H1 (cell line): Measurements from ENCODE around the gene FAM3B. TPM values are rescaled to one million over a fixed set of nuclear protein-coding genes. Genes with fewer than 3 reads are reported as not detected.

Experiments
- CTCF ChIA-PET: fragments of 300-600 bp; sonication (Branson Sonifier 250); formaldehyde crosslinking; loops from one replicate; lab custom pipeline; 2021; ENCODE audit not compliant: partially characterized antibody; lab: Charles Lee
- POLR2A ChIA-PET: fragments of 300-600 bp; sonication (Branson Sonifier 250); formaldehyde crosslinking; loops from one replicate; lab custom pipeline; 2021; ENCODE audit warnings: inconsistent platforms; ENCODE audit not compliant: partially characterized antibody; lab: Charles Lee
- DNase-seq, 2 experiments: peaks; one replicate each; pipeline versions ENCODE4 v3.0.0 to v3.0.0-alpha.2; 2010 to 2022; ENCODE audit warnings: low spot score in 2 of 2, low read depth in 1 of 2, mixed read lengths in 1 of 2
- FAIRE-seq: peaks from 2 replicates; lab custom pipeline; 2011; peaks lifted over from hg19 to GRCh38; lab: Jason Lieb, UNC
- H2AFZ ChIP-seq: 2 replicates; pipeline ENCODE4 v1.8.1; 2012; ENCODE audit warnings: low read length, inconsistent platforms
- H2AK5ac ChIP-seq: 2 replicates; pipeline ENCODE4 v1.6.1; 2013; ENCODE audit warnings: low read depth, low read length
- H2BK120ac ChIP-seq: replicated peaks from 2 replicates; pipeline ENCODE3; 2013; ENCODE audit warnings: low read depth, low read length, inconsistent platforms
- H2BK12ac ChIP-seq: 2 replicates; pipeline ENCODE4 v1.6.1; 2013; ENCODE audit warnings: low read depth, low read length
- H2BK15ac ChIP-seq: 2 replicates; pipeline ENCODE4 v1.6.1; 2013; ENCODE audit warnings: low read length
- H2BK20ac ChIP-seq: 2 replicates; pipeline ENCODE4 v1.6.1; 2013; ENCODE audit warnings: low read length
- H2BK5ac ChIP-seq: 2 replicates; pipeline ENCODE4 v1.6.1; 2013; ENCODE audit warnings: low read depth, low read length
- H3K14ac ChIP-seq: 2 replicates; pipeline ENCODE4 v1.6.1; 2013; ENCODE audit warnings: inconsistent platforms; ENCODE audit not compliant: insufficient read length
- H3K18ac ChIP-seq: 2 replicates; pipeline ENCODE4 v1.6.1; 2013; ENCODE audit warnings: low read length; ENCODE audit errors: extremely low read depth
- H3K23ac ChIP-seq: 2 replicates; pipeline ENCODE4 v1.6.1; 2013; ENCODE audit warnings: inconsistent platforms; ENCODE audit not compliant: insufficient read length
- H3K23me2 ChIP-seq: 2 replicates; pipeline ENCODE4 v1.6.1; 2013; ENCODE audit warnings: low read depth, low read length
- H3K27ac ChIP-seq: 2 replicates; pipeline ENCODE4 v1.6.1; 2011; ENCODE audit warnings: low read depth, low read length, inconsistent platforms
- H3K27me3 ChIP-seq, 4 experiments: replicated peaks in 1 of 4; 1 replicate in 1 of 4; 2 replicates in 3 of 4; pipeline versions ENCODE4 v1.6.1 to v1.8.1; 2011 to 2013; ENCODE audit warnings: low read length in 3 of 4, mild to moderate bottlenecking in 3 of 4, inconsistent platforms in 2 of 4, mixed read lengths in 2 of 4, moderate library complexity in 1 of 4; ENCODE audit not compliant: control insufficient read depth in 3 of 4, insufficient read depth in 3 of 4; ENCODE audit errors: extremely low read depth in 1 of 4
- H3K36me3 ChIP-seq, 4 experiments: 2 replicates each; pipeline versions ENCODE4 v1.6.1 to v1.8.1; 2011 to 2013; ENCODE audit warnings: mild to moderate bottlenecking in 4 of 4, low read length in 3 of 4, moderate library complexity in 2 of 4, control low read depth in 1 of 4, inconsistent platforms in 1 of 4; ENCODE audit not compliant: insufficient read depth in 4 of 4, control insufficient read depth in 2 of 4
- H3K4ac ChIP-seq: replicated peaks from 2 replicates; pipeline ENCODE3; 2013; ENCODE audit warnings: low read length, low read depth, mixed read lengths, inconsistent platforms; ENCODE audit not compliant: insufficient read length
- H3K4me1 ChIP-seq, 4 experiments: replicated peaks in 1 of 4; 1 replicate in 1 of 4; 2 replicates in 3 of 4; pipeline versions ENCODE4 v1.6.1 to v1.8.1; 2011 to 2013; ENCODE audit warnings: low read length in 3 of 4, inconsistent platforms in 2 of 4, mixed read lengths in 1 of 4; ENCODE audit not compliant: insufficient read depth in 4 of 4, control insufficient read depth in 3 of 4
- H3K4me2 ChIP-seq, 2 experiments: 2 replicates each; pipeline versions ENCODE4 v1.6.1 to v1.8.1; 2011 to 2013; ENCODE audit warnings: low read depth in 2 of 2, low read length in 2 of 2, control low read depth in 1 of 2, inconsistent platforms in 1 of 2, mild to moderate bottlenecking in 1 of 2; ENCODE audit not compliant: insufficient read depth in 1 of 2
- H3K4me3 ChIP-seq, 4 experiments: fragments of 200-600, 300-600 bp in 1 of 4; sonication (generic), shearing (Covaris generic), sonication (Bioruptor Twin) in 1 of 4; 2 replicates each; pipeline versions ENCODE4 v1.5.1 to v1.8.1; 2011 to 2016; ENCODE audit warnings: low read length in 4 of 4, low read depth in 3 of 4, control low read depth in 2 of 4, inconsistent platforms in 2 of 4, mild to moderate bottlenecking in 2 of 4, mixed read lengths in 1 of 4, moderate library complexity in 1 of 4; ENCODE audit not compliant: insufficient read depth in 2 of 4; ENCODE audit errors: extremely low read depth in 1 of 4
- H3K56ac ChIP-seq: replicated peaks from 2 replicates; pipeline ENCODE3; 2013; ENCODE audit warnings: low read depth, mild to moderate bottlenecking, mixed read lengths, low read length, inconsistent platforms; ENCODE audit not compliant: insufficient read length
- H3K79me1 ChIP-seq: 2 replicates; pipeline ENCODE4 v1.6.1; 2013; ENCODE audit warnings: low read depth, low read length, control low read depth
- H3K79me2 ChIP-seq, 2 experiments: 2 replicates each; pipeline versions ENCODE4 v1.6.1 to v1.8.1; 2012 to 2013; ENCODE audit warnings: low read length in 2 of 2, mild to moderate bottlenecking in 2 of 2, inconsistent platforms in 1 of 2; ENCODE audit not compliant: insufficient read depth in 2 of 2, control insufficient read depth in 1 of 2
- H3K9ac ChIP-seq, 4 experiments: replicated peaks in 1 of 4; 1 replicate in 1 of 4; 2 replicates in 3 of 4; pipeline versions ENCODE4 v1.6.1 to v1.8.1; 2011 to 2013; ENCODE audit warnings: low read depth in 3 of 4, low read length in 3 of 4, control low read depth in 2 of 4, mild to moderate bottlenecking in 2 of 4, moderate library complexity in 2 of 4, inconsistent platforms in 1 of 4; ENCODE audit errors: extremely low read depth in 1 of 4
- H3K9me3 ChIP-seq, 2 experiments: 2 replicates each; pipeline versions ENCODE4 v1.6.1 to v1.8.1; 2012 to 2013; ENCODE audit warnings: mild to moderate bottlenecking in 2 of 2, moderate library complexity in 2 of 2, control low read depth in 1 of 2, inconsistent platforms in 1 of 2, low read depth in 1 of 2, low read length in 1 of 2, mixed read lengths in 1 of 2; ENCODE audit not compliant: insufficient read depth in 2 of 2
- H4K20me1 ChIP-seq, 2 experiments: replicated peaks in 1 of 2; 2 replicates each; pipeline versions ENCODE3 to v1.8.1; 2011 to 2013; ENCODE audit warnings: inconsistent platforms in 2 of 2, low read length in 2 of 2, mild to moderate bottlenecking in 1 of 2; ENCODE audit not compliant: insufficient read depth in 2 of 2, control insufficient read depth in 1 of 2
- H4K5ac ChIP-seq: 2 replicates; pipeline ENCODE4 v1.6.1; 2013; ENCODE audit warnings: low read length, low read depth, mixed read lengths, inconsistent platforms; ENCODE audit not compliant: insufficient read length
- H4K8ac ChIP-seq: 2 replicates; pipeline ENCODE4 v1.8.0; 2013; ENCODE audit warnings: mild to moderate bottlenecking, moderate library complexity, low read length, inconsistent platforms; ENCODE audit not compliant: insufficient read depth; ENCODE audit errors: extremely low read depth
- H4K91ac ChIP-seq: replicated peaks from 2 replicates; pipeline ENCODE3; 2013; ENCODE audit warnings: low read length, mixed read lengths, inconsistent platforms; ENCODE audit not compliant: insufficient read length
- CBX8 ChIP-seq: fragments of 300-800, 300-1000 bp; sonication (generic); IDR thresholded peaks from 2 replicates; pipeline ENCODE4 v1.7.1; 2016; ENCODE audit warnings: low read depth, low read length, borderline replicate concordance
- CHD1 ChIP-seq: IDR thresholded peaks from 2 replicates; pipeline ENCODE4 v1.6.1; 2012; ENCODE audit warnings: low read depth, low read length, improper control_type of control experiment
- EP300 ChIP-seq, 2 experiments: IDR thresholded peaks; 1 replicate in 1 of 2; 2 replicates in 1 of 2; pipeline ENCODE4 v1.6.1; 2011 to 2012; ENCODE audit warnings: low read depth in 2 of 2, low read length in 2 of 2, mild to moderate bottlenecking in 2 of 2, borderline replicate concordance in 1 of 2, inconsistent platforms in 1 of 2, moderate library complexity in 1 of 2
- FOSL1 ChIP-seq: IDR thresholded peaks from 2 replicates; pipeline ENCODE4 v1.6.1; 2011; ENCODE audit warnings: mild to moderate bottlenecking, low read depth, low read length, moderate library complexity; ENCODE audit not compliant: insufficient read depth
- MAFK ChIP-seq: IDR thresholded peaks from 2 replicates; pipeline ENCODE4 v1.6.1; 2012; ENCODE audit warnings: low read depth, mild to moderate bottlenecking, improper control_type of control experiment, low read length
- POLR2AphosphoS5 ChIP-seq: IDR thresholded peaks from 2 replicates; pipeline ENCODE4 v1.6.1; 2011; ENCODE audit warnings: low read depth, low read length
- POU5F1 ChIP-seq: IDR thresholded peaks from 2 replicates; pipeline ENCODE4 v1.6.1; 2011; ENCODE audit warnings: low read depth, mild to moderate bottlenecking, low read length, moderate library complexity
- RAD21 ChIP-seq, 2 experiments: IDR thresholded peaks in 1 of 2; conservative IDR thresholded peaks in 1 of 2; 2 replicates each; pipeline ENCODE4 v1.6.1; 2011; ENCODE audit warnings: low read depth in 2 of 2, low read length in 2 of 2, improper control_type of control experiment in 1 of 2, inconsistent platforms in 1 of 2, mild to moderate bottlenecking in 1 of 2, moderate library complexity in 1 of 2
- RBBP5 ChIP-seq: IDR thresholded peaks from 2 replicates; pipeline ENCODE4 v1.7.1; 2012; ENCODE audit warnings: low read depth, mild to moderate bottlenecking, inconsistent platforms, low read length, moderate library complexity, borderline replicate concordance
- RXRA ChIP-seq: IDR thresholded peaks from 2 replicates; pipeline ENCODE4 v1.6.1; 2011; ENCODE audit warnings: low read depth, mild to moderate bottlenecking, low read length, moderate library complexity; ENCODE audit not compliant: insufficient read depth
- TAF1 ChIP-seq: IDR thresholded peaks from 2 replicates; pipeline ENCODE4 v1.6.1; 2011; ENCODE audit warnings: mild to moderate bottlenecking, low read depth, low read length
- ZNF274 ChIP-seq: IDR thresholded peaks from 2 replicates; pipeline ENCODE4 v1.7.0; 2012; ENCODE audit warnings: low read length, borderline replicate concordance; ENCODE audit errors: extremely low read depth
- WGBS, 2 experiments: shearing (Covaris generic) in 1 of 2; methylation state at CpG; one replicate each; pipeline versions ENCODE4 v1.1.6 to v1.1.7; 2013 to 2015; ENCODE audit warnings: low lambda C conversion rate in 2 of 2, mixed read lengths in 2 of 2, inconsistent platforms in 1 of 2, low coverage in 1 of 2, missing lambda C conversion rate in 1 of 2; ENCODE audit not compliant: insufficient replicate concordance in 2 of 2, insufficient coverage in 1 of 2, insufficient read length in 1 of 2; ENCODE audit errors: extremely low coverage in 1 of 2, missing lambda C conversion rate in 1 of 2; 5-methylcytosine and 5-hydroxymethylcytosine counted together
- polyA plus RNA-seq, 7 experiments: library from polyadenylated mRNA; depleted of rRNA in 3 of 7; stranded (reverse) in 5 of 7; unstranded in 2 of 7; fragments of >200 nt in 5 of 7; fragments of 200-250 nt in 2 of 7; gene quantifications; 1 replicate in 5 of 7; 2 replicates in 1 of 7; 4 replicates in 1 of 7; pipeline versions ENCODE4 v1.2.1 to v1.2.3, GENCODE V29; 2011 to 2013; ENCODE audit warnings: missing spikeins in 2 of 7, mixed read lengths in 2 of 7
- total RNA-seq: library from RNA; stranded (reverse); fragmentation: NEBNext Ultra II Directional; extraction: Animal tissue kit (Norgen Biotek cat#: 25700); gene quantifications from 2 replicates; pipeline ENCODE4 v1.2.1, GENCODE V29; 2021
- TF ChIP-seq, protein P1 (sequence below): IDR thresholded peaks from 2 replicates; pipeline ENCODE4 v1.6.1; 2011; ENCODE audit warnings: low read length, improper control_type of control experiment

Gene FAM3B
- total and polyA plus RNA-seq, 2 of the 8 experiments (the other 6 are each of a cell fraction or from before 2014, with no cell fraction given): 2.0 TPM

DNA sequence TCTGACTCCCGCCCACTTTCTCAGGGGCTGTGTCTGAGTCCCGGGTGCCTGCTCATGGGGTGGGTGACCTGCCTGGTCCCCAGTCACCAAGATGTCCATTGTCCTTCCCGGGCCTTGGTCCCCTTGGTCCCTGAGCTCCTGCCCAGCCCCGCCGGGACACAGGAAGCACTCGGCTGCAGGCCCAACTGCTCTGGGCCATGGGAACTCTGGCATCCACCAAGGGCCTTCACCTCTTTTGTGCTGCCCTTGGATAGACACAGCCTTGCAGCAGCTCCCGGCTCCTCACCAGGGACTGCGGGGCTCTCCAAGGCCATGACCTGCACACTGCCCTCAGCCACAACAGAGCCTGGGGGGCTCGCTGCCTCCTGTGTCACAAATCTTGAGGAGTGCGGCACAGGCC lies 87.4 kb downstream of the FAM3B start:
- ChIA-PET POLR2A (no interaction called here), CTCF (interaction anchor here (0.7 to 1.5 kb wide), 4 partner anchors 19 to 121 kb away, joined by 3 to 4 read pairs (median 3); no protein-coding TSS in a partner anchor)
- FAIRE-seq: no peak
- TF ChIP-seq ZNF274 (no peak), POLR2AphosphoS5 (no peak), RBBP5 (no peak), FOSL1 (no peak), TAF1 (no peak), RAD21 (IDR thresholded peaks at IDR 0.05 in 1 of 2, conservative IDR thresholded peaks at IDR 0.05 in 1 of 2; ENCODE audit: low read depth in 2 of 2, low read length in 2 of 2) (no peak), POU5F1 (no peak), EP300 (IDR thresholded peaks at IDR 0.05; ENCODE audit: borderline replicate concordance in 1 of 2, low read depth in 2 of 2, low read length in 2 of 2) (no peak), CBX8 (no peak), MAFK (no peak), RXRA (no peak), CHD1 (no peak)
- TF ChIP-seq, protein P1, sequence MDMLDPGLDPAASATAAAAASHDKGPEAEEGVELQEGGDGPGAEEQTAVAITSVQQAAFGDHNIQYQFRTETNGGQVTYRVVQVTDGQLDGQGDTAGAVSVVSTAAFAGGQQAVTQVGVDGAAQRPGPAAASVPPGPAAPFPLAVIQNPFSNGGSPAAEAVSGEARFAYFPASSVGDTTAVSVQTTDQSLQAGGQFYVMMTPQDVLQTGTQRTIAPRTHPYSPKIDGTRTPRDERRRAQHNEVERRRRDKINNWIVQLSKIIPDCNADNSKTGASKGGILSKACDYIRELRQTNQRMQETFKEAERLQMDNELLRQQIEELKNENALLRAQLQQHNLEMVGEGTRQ: no peak

More for the DNA sequence above, 87.4 kb downstream of the FAM3B start:
- no peaks in the 10 kb centered on the region for H3K9me3 ChIP-seq
- no peak overlapping the region for H2AK5ac ChIP-seq
- no peak overlapping the region for H2BK20ac ChIP-seq
- no peak overlapping the region for H3K4me3 ChIP-seq
- H2AFZ ChIP-seq: no peak overlapping the region
- no peak overlapping the region for H3K27ac ChIP-seq
- no peak for DNase-seq
- H4K91ac ChIP-seq: no peak overlapping the region
- H2BK5ac ChIP-seq: no peak overlapping the region
- H3K9ac ChIP-seq: no peak overlapping the region
- no peaks in the 10 kb centered on the region for H3K27me3 ChIP-seq
- WGBS, 2 experiments: 92% methylated on average over 10 of the region's 10 CpGs; no CpG with 5 or more reads in 1 of the 2 experiments
- no peaks in the 10 kb centered on the region for H3K4me1 ChIP-seq
- no peak overlapping the region for H3K14ac ChIP-seq
- no peak overlapping the region for H4K5ac ChIP-seq
- H2BK12ac ChIP-seq: no peak overlapping the region
- no peak overlapping the region; the same call in 1 of the 2 replicates for H4K8ac ChIP-seq
- H2BK15ac ChIP-seq: no peak overlapping the region
- H3K56ac ChIP-seq: no peak overlapping the region
- no peak overlapping the region for H3K18ac ChIP-seq
- H3K36me3 ChIP-seq: no peaks in the 10 kb centered on the region
- no peaks in the 10 kb centered on the region for H4K20me1 ChIP-seq
- no peaks in the 10 kb centered on the region for H3K79me2 ChIP-seq
- no peak overlapping the region for H2BK120ac ChIP-seq
- no peak overlapping the region for H3K4me2 ChIP-seq
- H3K23me2 ChIP-seq: no peaks in the 10 kb centered on the region
- H3K4ac ChIP-seq: no peak overlapping the region
- H3K23ac ChIP-seq: no peak overlapping the region
- H3K79me1 ChIP-seq: no peaks in the 10 kb centered on the region
